ENCODE measurements around the gene AFAP1. TPM values are rescaled to one million over a fixed set of nuclear protein-coding genes. Genes with fewer than 3 reads are reported as not detected.
"Not testable (repeated sequence)": the region's sequence is repeated elsewhere in the genome, so short reads cannot be mapped to it uniquely, and the experiment has no call there.

AFAP1 gene
- total RNA-seq, 1 experiment from 2014 or later = 22.5 TPM

GRCh38 chr4:7924570-7924969 lies 15.1 kb downstream of the AFAP1 start:
- Mint-ChIP-seq H3K9me3 (ENCODE audit: unreplicated experiment) (no peaks in the 10 kb centered on the region), H3K4me3 (ENCODE audit: unreplicated experiment) (no peak overlapping the region), H3K36me3 (ENCODE audit: insufficient read depth, unreplicated experiment) (no peaks in the 10 kb centered on the region), H3K27ac (ENCODE audit: low read depth, unreplicated experiment) (no peak overlapping the region), H3K27me3 (ENCODE audit: insufficient read depth, unreplicated experiment) (no peaks in the 10 kb centered on the region), H3K4me1 (ENCODE audit: insufficient read depth, unreplicated experiment) (peaks cover 13% of the 10 kb centered on the region)
- DNase-seq (ENCODE audit: unreplicated experiment) = no peak
- intact Hi-C loops (cut with micrococcal nuclease) = no loop called here
- no TSS peak for BruUV-seq (replicated peaks)
- ChIA-PET POLR2A (no interaction called here), CTCF (interaction anchor here (0.8 to 7.7 kb wide), 4 partner anchors 9 to 120 kb away, joined by 3 to 66 read pairs (median 4); no protein-coding TSS in a partner anchor)
- no peak for TF ChIP-seq CTCF (IDR thresholded peaks at IDR 0.05; ENCODE audit: unreplicated experiment)

GRCh38 chr4:7924163-7924562 lies 15.5 kb downstream of the AFAP1 start:
- no peak for DNase-seq (ENCODE audit: unreplicated experiment)
- H3K27me3 Mint-ChIP-seq (ENCODE audit: insufficient read depth, unreplicated experiment) = no peaks in the 10 kb centered on the region
- TF ChIP-seq CTCF (IDR thresholded peaks at IDR 0.05; ENCODE audit: unreplicated experiment) = no peak
- ChIA-PET CTCF (interaction anchor here (1.2 kb wide), 1 partner anchor 49 kb away, joined by 3 read pairs; no protein-coding TSS in a partner anchor), POLR2A (no interaction called here)
- intact Hi-C loops (cut with micrococcal nuclease) = no loop called here
- H3K9me3 Mint-ChIP-seq (ENCODE audit: unreplicated experiment) = no peaks in the 10 kb centered on the region
- H3K36me3 Mint-ChIP-seq (ENCODE audit: insufficient read depth, unreplicated experiment) = no peaks in the 10 kb centered on the region
- peaks cover 9% of the 10 kb centered on the region for H3K4me1 Mint-ChIP-seq (ENCODE audit: insufficient read depth, unreplicated experiment)
- H3K4me3 Mint-ChIP-seq (ENCODE audit: unreplicated experiment) = no peak overlapping the region
- H3K27ac Mint-ChIP-seq (ENCODE audit: low read depth, unreplicated experiment) = no peak overlapping the region
- no TSS peak for BruUV-seq (replicated peaks)

- no peak overlapping the region for H3K27ac Mint-ChIP-seq (ENCODE audit: low read depth, unreplicated experiment)
- H3K36me3 Mint-ChIP-seq (ENCODE audit: insufficient read depth, unreplicated experiment) = no peaks in the 10 kb centered on the region
These were observed 17.2 kb downstream of the AFAP1 start for GRCh38 chr4:7922466-7922865.

GRCh38 chr4:7918981-7919380 lies 20.7 kb downstream of the AFAP1 start:
- POLR2A ChIA-PET = no interaction called here
- TF ChIP-seq CTCF (IDR thresholded peaks at IDR 0.05; ENCODE audit: unreplicated experiment) = no peak
- DNase-seq (ENCODE audit: unreplicated experiment) = no peak
- Mint-ChIP-seq H3K9me3 (ENCODE audit: unreplicated experiment) (no peaks in the 10 kb centered on the region), H3K4me3 (ENCODE audit: unreplicated experiment) (no peak overlapping the region), H3K27me3 (ENCODE audit: insufficient read depth, unreplicated experiment) (no peaks in the 10 kb centered on the region), H3K27ac (ENCODE audit: low read depth, unreplicated experiment) (no peak overlapping the region), H3K4me1 (ENCODE audit: insufficient read depth, unreplicated experiment) (peaks cover 12% of the 10 kb centered on the region), H3K36me3 (ENCODE audit: insufficient read depth, unreplicated experiment) (no peaks in the 10 kb centered on the region)
- intact Hi-C loops (cut with micrococcal nuclease) = no loop called here
- no TSS peak for BruUV-seq (replicated peaks)
- CTCF ChIA-PET = no interaction called here

More at GRCh38 chr4:7922466-7922865, 17.2 kb downstream of the AFAP1 start:
- no peaks in the 10 kb centered on the region for H3K27me3 Mint-ChIP-seq (ENCODE audit: insufficient read depth, unreplicated experiment)
- ChIA-PET POLR2A (interaction anchor here (0.7 kb wide), 1 partner anchor 155 kb away, joined by 4 read pairs; no protein-coding TSS in a partner anchor), CTCF (interaction anchor here (0.7 to 1.2 kb wide), 2 partner anchors 64 to 65 kb away, joined by 3 read pairs; no protein-coding TSS in a partner anchor)
- no peak for DNase-seq (ENCODE audit: unreplicated experiment)
- intact Hi-C loops (cut with micrococcal nuclease) = no loop called here
- peaks cover 11% of the 10 kb centered on the region for H3K4me1 Mint-ChIP-seq (ENCODE audit: insufficient read depth, unreplicated experiment)
- no peaks in the 10 kb centered on the region for H3K9me3 Mint-ChIP-seq (ENCODE audit: unreplicated experiment)
- no peak overlapping the region for H3K4me3 Mint-ChIP-seq (ENCODE audit: unreplicated experiment)
- BruUV-seq (replicated peaks) = no TSS peak
- no peak for TF ChIP-seq CTCF (IDR thresholded peaks at IDR 0.05; ENCODE audit: unreplicated experiment)

GRCh38 chr4:7918187-7918586 lies 21.5 kb downstream of the AFAP1 start:
- CTCF ChIA-PET = interaction anchor here (0.6 kb wide), 1 partner anchor 39 kb away, joined by 3 read pairs; no protein-coding TSS in a partner anchor
- BruUV-seq (replicated peaks); intact Hi-C loops (cut with micrococcal nuclease): not testable (repeated sequence)

More at GRCh38 chr4:7918187-7918586, 21.5 kb downstream of the AFAP1 start:
- H3K4me1 Mint-ChIP-seq (ENCODE audit: insufficient read depth, unreplicated experiment) = peaks cover 12% of the 10 kb centered on the region
- H3K36me3 Mint-ChIP-seq (ENCODE audit: insufficient read depth, unreplicated experiment); H3K27me3 Mint-ChIP-seq (ENCODE audit: insufficient read depth, unreplicated experiment); POLR2A ChIA-PET; H3K9me3 Mint-ChIP-seq (ENCODE audit: unreplicated experiment); H3K27ac Mint-ChIP-seq (ENCODE audit: low read depth, unreplicated experiment); H3K4me3 Mint-ChIP-seq (ENCODE audit: unreplicated experiment); DNase-seq (ENCODE audit: unreplicated experiment): not testable (repeated sequence)

Data from MCF 10A (cell line).